Stomach (tissue), 9 donors: ENCODE measurements around the gene CHST12. TPM values are rescaled to one million over a fixed set of nuclear protein-coding genes. Genes with fewer than 3 reads are reported as not detected.
"Not testable (repeated sequence)": the region's sequence is repeated elsewhere in the genome, so short reads cannot be mapped to it uniquely, and the experiment has no call there.

ENCODE experiments used
- DNase-seq, 2 donors: peaks; one replicate each; pipeline versions ENCODE4 v3.0.0 to v3.0.0-alpha.2; 2013 to 2019
- H3K27ac ChIP-seq, 5 donors: fragments of 200-600 bp in 4 of 5; sonication (generic) in 4 of 5; one replicate each; pipeline ENCODE4 v1.5.1; 2013 to 2019; ENCODE audit warnings: mild to moderate bottlenecking in 1 of 5, moderate library complexity in 1 of 5
- H3K27me3 ChIP-seq, 3 donors: fragments of 200-600 bp; sonication (generic); one replicate each; pipeline ENCODE4 v1.5.1; 2017 to 2019; ENCODE audit warnings: mixed run types in 1 of 3
- H3K36me3 ChIP-seq, 4 donors: fragments of 200-600 bp; sonication (generic); 1 replicate in 3 of 4; 2 replicates in 1 of 4; pipeline ENCODE4 v1.5.1; 2016 to 2019
- H3K4me1 ChIP-seq, 4 donors: fragments of 200-600 bp; sonication (generic); one replicate each; pipeline ENCODE4 v1.5.1; 2016 to 2019
- H3K4me3 ChIP-seq, 4 donors: fragments of 200-600 bp; sonication (generic) in 3 of 4; one replicate each; pipeline ENCODE4 v1.5.1; 2016 to 2019; ENCODE audit warnings: mild to moderate bottlenecking in 1 of 4
- H3K9me3 ChIP-seq, 4 donors: fragments of 200-600 bp; sonication (generic); one replicate each; pipeline ENCODE4 v1.5.1; 2016 to 2019
- CTCF ChIP-seq, 7 experiments: fragments of 450-650 bp in 4 of 7; fragments of 200-600 bp in 3 of 7; sonication (generic) in 3 of 7; IDR thresholded peaks; one replicate each; pipeline ENCODE4 v1.5.1; 2016 to 2019; ENCODE audit warnings: antibody characterized with exemption in 7 of 7, control low read depth in 2 of 7, mild to moderate bottlenecking in 1 of 7
- EP300 ChIP-seq: sonication (generic); formaldehyde crosslinking; IDR thresholded peaks from one replicate; pipeline ENCODE4 v1.6.1; 2017; ENCODE audit warnings: antibody characterized with exemption
- POLR2A ChIP-seq, 4 donors: fragments of 450-650 bp; IDR thresholded peaks; one replicate each; pipeline ENCODE4 v1.6.1; 2016; ENCODE audit warnings: antibody characterized with exemption in 4 of 4, control low read depth in 2 of 4, mild to moderate bottlenecking in 1 of 4, moderate library complexity in 1 of 4
- POLR2AphosphoS5 ChIP-seq, 3 donors: sonication (generic); formaldehyde crosslinking; IDR thresholded peaks; one replicate each; pipeline ENCODE4 v1.6.1; 2016; ENCODE audit warnings: antibody characterized with exemption in 3 of 3
- WGBS, 5 donors: extraction: QIAGEN DNeasy Blood & Tissue Kit in 3 of 5; methylation state at CpG; one replicate each; pipeline versions ENCODE4 v1.1.5 to v1.1.7; 2013 to 2018; 5-methylcytosine and 5-hydroxymethylcytosine counted together
- intact Hi-C: fragments of 100-400 bp; cut with DNase I; formaldehyde crosslinking; loops from one replicate; pipeline ENCODE4 v1.15.1; 2023; ENCODE audit warnings: low total_unique reads
- polyA plus RNA-seq, 3 donors: library from polyadenylated mRNA; stranded (reverse); fragments of 200-250 nt; gene quantifications; one replicate each; pipeline ENCODE4 v1.2.3, GENCODE V29; 2013
- total RNA-seq, 5 donors: library from RNA; depleted of rRNA; stranded (reverse); fragments of >200 nt; gene quantifications; one replicate each; pipeline versions ENCODE4 v1.1.0 to v1.2.3, GENCODE V29; 2014 to 2016
- donor health status: healthy with polysubstance abuse.
- donor health status: Bipolar disorder and iron deficiency.
- donor health status: healthy.

The CHST12 gene
- total and polyA plus RNA-seq, 8 donors, result 1.7 to 23.0 (median 6.3) TPM

GRCh38 chr7:2374401-2374800 lies 29.0 kb upstream of the CHST12 start:
- WGBS, 5 donors, result 93 to 97% (median 95%) methylated on average over 11 to 18 of the region's 18 CpGs
- Histone ChIP-seq H3K27ac (no peak overlapping the region), H3K9me3 (no peaks in the 10 kb centered on the region), H3K27me3 (no peaks in the 10 kb centered on the region), H3K4me1 (peaks cover 0 to 7% (median 0%) of the 10 kb centered on the region in 4 donors), H3K4me3 (no peak overlapping the region), H3K36me3 (peaks cover 88 to 98% (median 95%) of the 10 kb centered on the region in 4 donors)
- DNase-seq, result no peak
- intact Hi-C loops, result no loop called here
- no peak for TF ChIP-seq CTCF (IDR thresholded peaks at IDR 0.05)
- TF ChIP-seq POLR2AphosphoS5 (IDR thresholded peaks at IDR 0.05), result no peak
- TF ChIP-seq POLR2A (IDR thresholded peaks at IDR 0.05), result no peak
- no peak for TF ChIP-seq EP300

- peaks cover 88 to 98% (median 95%) of the 10 kb centered on the region in 4 donors for H3K36me3 ChIP-seq
- 90 to 96% (median 94%) methylated on average over 26 of the region's 26 CpGs for WGBS, 5 donors
- H3K27ac ChIP-seq, result no peak overlapping the region
- TF ChIP-seq POLR2AphosphoS5 (IDR thresholded peaks at IDR 0.05) (no peak), EP300 (no peak), CTCF (IDR thresholded peaks at IDR 0.05) (no peak), POLR2A (IDR thresholded peaks at IDR 0.05) (no peak)
- peaks cover 0 to 7% (median 0%) of the 10 kb centered on the region in 4 donors for H3K4me1 ChIP-seq
- H3K4me3 ChIP-seq, result no peak overlapping the region
- intact Hi-C loops, result no loop called here
- no peak for DNase-seq
- H3K9me3 ChIP-seq, result no peaks in the 10 kb centered on the region
- no peaks in the 10 kb centered on the region for H3K27me3 ChIP-seq
Observed at GRCh38 chr7:2374830-2375728, 28.3 kb upstream of the CHST12 start.

GRCh38 chr7:2376351-2377154 lies 26.9 kb upstream of the CHST12 start:
- no peak for TF ChIP-seq EP300
- TF ChIP-seq POLR2AphosphoS5 (IDR thresholded peaks at IDR 0.05), result no peak
- TF ChIP-seq POLR2A (IDR thresholded peaks at IDR 0.05), result no peak
- TF ChIP-seq CTCF (IDR thresholded peaks at IDR 0.05), result no peak
- intact Hi-C loops, result no loop called here
- Histone ChIP-seq H3K27me3 (no peaks in the 10 kb centered on the region), H3K27ac (no peak overlapping the region), H3K4me1 (peaks cover 0 to 7% (median 0%) of the 10 kb centered on the region in 4 donors), H3K4me3 (no peak overlapping the region), H3K9me3 (no peaks in the 10 kb centered on the region), H3K36me3 (peaks cover 88 to 98% (median 95%) of the 10 kb centered on the region in 4 donors)
- 92 to 93% (median 92%) methylated on average over 27 of the region's 27 CpGs for WGBS, 5 donors
- no peak for DNase-seq

GRCh38 chr7:2377492-2377891 lies 25.9 kb upstream of the CHST12 start:
- H3K4me3 ChIP-seq, H3K27me3 ChIP-seq, H3K4me1 ChIP-seq, DNase-seq, H3K9me3 ChIP-seq, intact Hi-C loops, H3K27ac ChIP-seq: not testable (repeated sequence)
- WGBS, 5 donors, result 90 to 97% (median 96%) methylated on average over 14 to 16 of the region's 18 CpGs
- peaks cover 78 to 98% (median 95%) of the 10 kb centered on the region in 4 donors for H3K36me3 ChIP-seq

- H3K27me3 ChIP-seq, H3K4me1 ChIP-seq, H3K9me3 ChIP-seq, H3K27ac ChIP-seq, H3K4me3 ChIP-seq, DNase-seq, intact Hi-C loops: not testable (repeated sequence)
- WGBS, 5 donors, result 88 to 93% (median 92%) methylated on average over 13 to 17 of the region's 18 CpGs
- H3K36me3 ChIP-seq, result peaks cover 72 to 98% (median 95%) of the 10 kb centered on the region in 4 donors
Observed at GRCh38 chr7:2378125-2378524, 25.3 kb upstream of the CHST12 start.
